ENCODE data around the gene NPC1L1.

NPC1L1 gene

GRCh38 chr7:44547536-44548231, 6.6 kb upstream of the NPC1L1 start:
- no peak for TF ChIP-seq EZH2phosphoT487 (IDR thresholded peaks at IDR 0.05; ENCODE audit: borderline replicate concordance, low read length)
- no peak for TF ChIP-seq CTCF (IDR thresholded peaks at IDR 0.05; ENCODE audit: low read depth, low read length, poor library complexity, severe bottlenecking)
- Histone ChIP-seq H3K9me3 (ENCODE audit: control insufficient read depth, insufficient read depth, low read length) (no peaks in the 10 kb centered on the region), H3K36me3 (ENCODE audit: control insufficient read depth, low read length) (no peaks in the 10 kb centered on the region), H3K4me3 (ENCODE audit: low read length) (no peak overlapping the region), H3K9me2 (replicated peaks; ENCODE audit: control insufficient read depth, low read length) (no peaks in the 10 kb centered on the region), H3K27ac (ENCODE audit: low read depth, low read length) (no peak overlapping the region), H3K27me3 (ENCODE audit: control insufficient read depth, low read length) (peaks cover 33% of the 10 kb centered on the region), H3K4me1 (ENCODE audit: control insufficient read depth, low read length) (no peaks in the 10 kb centered on the region), H3F3A (ENCODE audit: control insufficient read depth, insufficient read depth) (no peaks in the 10 kb centered on the region), H3K79me2 (ENCODE audit: control insufficient read depth, low read length) (no peaks in the 10 kb centered on the region), H3K4me2 (ENCODE audit: low read length) (no peak overlapping the region), H4K20me1 (ENCODE audit: control insufficient read depth, insufficient read depth, low read depth, low read length) (no peaks in the 10 kb centered on the region)

GRCh38 chr7:44541876-44542610, 913 bp upstream of the NPC1L1 start:
- H3K27ac ChIP-seq (ENCODE audit: low read depth, low read length), result no peak overlapping the region
- H3K27me3 ChIP-seq (ENCODE audit: control insufficient read depth, low read length), result peaks cover 5% of the 10 kb centered on the region
- H3F3A ChIP-seq (ENCODE audit: control insufficient read depth, insufficient read depth), result no peaks in the 10 kb centered on the region
- no peaks in the 10 kb centered on the region for H3K79me2 ChIP-seq (ENCODE audit: control insufficient read depth, low read length)
- H3K4me2 ChIP-seq (ENCODE audit: low read length), result no peak overlapping the region
- H3K9me3 ChIP-seq (ENCODE audit: control insufficient read depth, insufficient read depth, low read length), result no peaks in the 10 kb centered on the region
- H3K9me2 ChIP-seq (replicated peaks; ENCODE audit: control insufficient read depth, low read length), result no peaks in the 10 kb centered on the region
- H3K4me3 ChIP-seq (ENCODE audit: low read length), result no peak overlapping the region
- TF ChIP-seq CTCF (IDR thresholded peaks at IDR 0.05; ENCODE audit: low read depth, low read length, poor library complexity, severe bottlenecking) (no peak), EZH2phosphoT487 (IDR thresholded peaks at IDR 0.05; ENCODE audit: borderline replicate concordance, low read length) (no peak)
- no peaks in the 10 kb centered on the region for H4K20me1 ChIP-seq (ENCODE audit: control insufficient read depth, insufficient read depth, low read depth, low read length)
- no peaks in the 10 kb centered on the region for H3K4me1 ChIP-seq (ENCODE audit: control insufficient read depth, low read length)
- H3K36me3 ChIP-seq (ENCODE audit: control insufficient read depth, low read length), result no peaks in the 10 kb centered on the region

GRCh38 chr7:44540592-44541027, 520 bp downstream of the NPC1L1 start:
- H3K4me3 ChIP-seq (ENCODE audit: low read length), result no peak overlapping the region
- no peaks in the 10 kb centered on the region for H4K20me1 ChIP-seq (ENCODE audit: control insufficient read depth, insufficient read depth, low read depth, low read length)
- no peaks in the 10 kb centered on the region for H3K36me3 ChIP-seq (ENCODE audit: control insufficient read depth, low read length)
- H3K27me3 ChIP-seq (ENCODE audit: control insufficient read depth, low read length), result no peaks in the 10 kb centered on the region
- no peak overlapping the region for H3K4me2 ChIP-seq (ENCODE audit: low read length)
- no peaks in the 10 kb centered on the region for H3K79me2 ChIP-seq (ENCODE audit: control insufficient read depth, low read length)
- H3K9me2 ChIP-seq (replicated peaks; ENCODE audit: control insufficient read depth, low read length), result no peaks in the 10 kb centered on the region
- no peaks in the 10 kb centered on the region for H3F3A ChIP-seq (ENCODE audit: control insufficient read depth, insufficient read depth)
- no peaks in the 10 kb centered on the region for H3K9me3 ChIP-seq (ENCODE audit: control insufficient read depth, insufficient read depth, low read length)
- no peak overlapping the region for H3K27ac ChIP-seq (ENCODE audit: low read depth, low read length)
- no peaks in the 10 kb centered on the region for H3K4me1 ChIP-seq (ENCODE audit: control insufficient read depth, low read length)
- TF ChIP-seq EZH2phosphoT487 (IDR thresholded peaks at IDR 0.05; ENCODE audit: borderline replicate concordance, low read length) (no peak), CTCF (IDR thresholded peaks at IDR 0.05; ENCODE audit: low read depth, low read length, poor library complexity, severe bottlenecking) (no peak)

Measured in DOHH2 (cell line).